Prostate gland (tissue), 2 donors: ENCODE data around the gene SLC10A2.

Source experiments
- CTCF ChIP-seq, 4 experiments: fragments of 200-600 bp in 2 of 4; fragments of 450-650 bp in 2 of 4; sonication (generic) in 2 of 4; IDR thresholded peaks; 1 replicate in 3 of 4; 2 replicates in 1 of 4; pipeline ENCODE4 v1.5.1; 2016 to 2019; ENCODE audit warnings: antibody characterized with exemption in 4 of 4, mild to moderate bottlenecking in 2 of 4, moderate library complexity in 2 of 4
- POLR2A ChIP-seq: fragments of 450-650 bp; IDR thresholded peaks from one replicate; pipeline ENCODE4 v1.6.1; 2016; ENCODE audit warnings: antibody characterized with exemption, mild to moderate bottlenecking

GRCh38 chr13:103003631-103004030 lies 62.6 kb downstream of the SLC10A2 start:
- TF ChIP-seq CTCF (IDR thresholded peaks at IDR 0.05): no peak
- no peak for TF ChIP-seq POLR2A
